IMR-90 (cell line): ENCODE measurements around the gene GANC. TPM values are rescaled to one million over a fixed set of nuclear protein-coding genes. Genes with fewer than 3 reads are reported as not detected.

ENCODE experiments used
- ATAC-seq: fragments of 200-7000 bp; cut with Tn5 transposase; 2 replicates; pipeline ENCODE4 v1.9.1; 2020; ENCODE audit warnings: low read depth, mild to moderate bottlenecking, moderate library complexity
- BruUV-seq: library from RNA; stranded (reverse); fragments of 400-500 nt; replicated peaks from 2 replicates; lab custom pipeline; 2021; lab: Mats Ljungman, UMichigan
- CTCF ChIA-PET: fragments of 300-600 bp; formaldehyde crosslinking; extraction: SDS; loops from one replicate; lab custom pipeline; 2021; ENCODE audit warnings: antibody characterized with exemption; lab: Yijun Ruan, JAX
- POLR2A ChIA-PET: fragments of 300-600 bp; sonication (Branson Sonifier 250); formaldehyde crosslinking; loops from one replicate; lab custom pipeline; 2022; ENCODE audit warnings: antibody characterized with exemption; ENCODE audit not compliant: unreplicated experiment; lab: Charles Lee
- DNase-seq: peaks from one replicate; pipeline ENCODE4 v3.0.0; 2013
- H2AFZ ChIP-seq: replicated peaks from 2 replicates; pipeline ENCODE3; 2013; ENCODE audit warnings: low read length, mild to moderate bottlenecking; ENCODE audit not compliant: poor library complexity
- H2AK5ac ChIP-seq: 2 replicates; pipeline ENCODE4 v1.6.1; 2013; ENCODE audit warnings: low read depth, low read length, inconsistent platforms
- H2AK9ac ChIP-seq: replicated peaks from 2 replicates; pipeline ENCODE3; 2013; ENCODE audit warnings: mild to moderate bottlenecking, low read depth, low read length, moderate library complexity; ENCODE audit not compliant: poor library complexity
- H2BK120ac ChIP-seq: 2 replicates; pipeline ENCODE4 v1.6.1; 2013; ENCODE audit warnings: low read depth, low read length, inconsistent platforms
- H2BK15ac ChIP-seq: 3 replicates; pipeline ENCODE4 v1.6.1; 2013; ENCODE audit warnings: low read depth, low read length, inconsistent platforms
- H2BK20ac ChIP-seq: 2 replicates; pipeline ENCODE4 v1.6.1; 2013; ENCODE audit warnings: low read depth, mild to moderate bottlenecking, inconsistent platforms, low read length, moderate library complexity
- H2BK5ac ChIP-seq: 2 replicates; pipeline ENCODE4 v1.6.1; 2013; ENCODE audit warnings: mild to moderate bottlenecking, low read depth, low read length, inconsistent platforms; ENCODE audit not compliant: poor library complexity, severe bottlenecking
- H3K14ac ChIP-seq: replicated peaks from 2 replicates; pipeline ENCODE4 v1.6.1; 2013; ENCODE audit warnings: low read depth, low read length, inconsistent platforms
- H3K18ac ChIP-seq: 2 replicates; pipeline ENCODE4 v1.6.1; 2013; ENCODE audit warnings: low read depth, low read length, control low read depth
- H3K23ac ChIP-seq: 2 replicates; pipeline ENCODE4 v1.6.1; 2013; ENCODE audit warnings: low read depth, low read length, inconsistent platforms
- H3K27ac ChIP-seq: 2 replicates; pipeline ENCODE4 v1.5.1; 2013; ENCODE audit warnings: mild to moderate bottlenecking, control low read depth, low read length; ENCODE audit not compliant: insufficient read depth
- H3K27me3 ChIP-seq: 2 replicates; pipeline ENCODE4 v1.6.1; 2013; ENCODE audit warnings: low read length; ENCODE audit not compliant: control insufficient read depth, insufficient read depth
- H3K36me3 ChIP-seq: 2 replicates; pipeline ENCODE4 v1.6.1; 2013; ENCODE audit warnings: low read length, mixed read lengths; ENCODE audit not compliant: control insufficient read depth, insufficient read depth
- H3K4ac ChIP-seq: 2 replicates; pipeline ENCODE4 v1.6.1; 2013; ENCODE audit warnings: low read depth, low read length, inconsistent platforms
- H3K4me1 ChIP-seq: 2 replicates; pipeline ENCODE4 v1.6.1; 2013; ENCODE audit warnings: low read length, mixed read lengths; ENCODE audit not compliant: control insufficient read depth, insufficient read depth
- H3K4me2 ChIP-seq: 2 replicates; pipeline ENCODE4 v1.6.1; 2013; ENCODE audit warnings: low read depth, mild to moderate bottlenecking, control low read depth, low read length, moderate library complexity
- H3K4me3 ChIP-seq: 2 replicates; pipeline ENCODE4 v1.5.1; 2013; ENCODE audit warnings: low read depth, mild to moderate bottlenecking, control low read depth, low read length, moderate library complexity; ENCODE audit not compliant: insufficient read depth
- H3K56ac ChIP-seq: 2 replicates; pipeline ENCODE4 v1.6.1; 2013; ENCODE audit warnings: low read length, inconsistent platforms; ENCODE audit not compliant: insufficient read depth; ENCODE audit errors: extremely low read depth
- H3K79me1 ChIP-seq, 2 experiments: 2 replicates each; pipeline ENCODE4 v1.6.1; 2013; ENCODE audit warnings: low read length in 2 of 2, inconsistent platforms in 1 of 2, low read depth in 1 of 2
- H3K9ac ChIP-seq: 2 replicates; pipeline ENCODE4 v1.6.1; 2013; ENCODE audit warnings: low read depth, low read length, control low read depth
- H3K9me1 ChIP-seq: 2 replicates; pipeline ENCODE4 v1.6.1; 2013; ENCODE audit warnings: low read length, inconsistent platforms; ENCODE audit not compliant: insufficient read depth
- H3K9me3 ChIP-seq: 2 replicates; pipeline ENCODE4 v1.6.1; 2013; ENCODE audit warnings: low read length; ENCODE audit not compliant: control insufficient read depth, insufficient read depth
- H4K20me1 ChIP-seq: 2 replicates; pipeline ENCODE4 v1.6.1; 2013; ENCODE audit warnings: low read length, inconsistent platforms; ENCODE audit not compliant: insufficient read depth
- H4K5ac ChIP-seq: 2 replicates; pipeline ENCODE4 v1.6.1; 2013; ENCODE audit warnings: mild to moderate bottlenecking, low read depth, low read length, control low read depth
- H4K8ac ChIP-seq, 2 experiments: 2 replicates each; pipeline ENCODE4 v1.6.1; 2013; ENCODE audit warnings: low read depth in 2 of 2, low read length in 2 of 2, control low read depth in 1 of 2, inconsistent platforms in 1 of 2
- H4K91ac ChIP-seq: 2 replicates; pipeline ENCODE4 v1.6.1; 2013; ENCODE audit warnings: low read depth, low read length, inconsistent platforms; ENCODE audit not compliant: insufficient read depth
- MXI1 ChIP-seq: IDR thresholded peaks from 2 replicates; pipeline ENCODE4 v1.6.1; 2012; ENCODE audit warnings: low read depth, mild to moderate bottlenecking, low read length, moderate library complexity, borderline replicate concordance
- WGBS, 2 experiments: methylation state at CpG; one replicate each; pipeline versions ENCODE4 v1.1.5 to v1.1.7; 2013; ENCODE audit warnings: missing lambda C conversion rate in 2 of 2; ENCODE audit not compliant: insufficient read length in 1 of 2; ENCODE audit errors: extremely low coverage in 2 of 2; 5-methylcytosine and 5-hydroxymethylcytosine counted together
- dilution Hi-C: fragments of 300-500 bp; cut with HindIII; formaldehyde crosslinking; loops from one replicate; pipeline ENCODE4 v1.14.3; 2018; ENCODE audit warnings: low sequenced_read_pairs; ENCODE audit not compliant: unreplicated experiment
- in situ Hi-C: fragments of 300-500 bp; cut with MboI; formaldehyde crosslinking; loops from 3 replicates; pipeline ENCODE4 v1.14.3; 2019; ENCODE audit warnings: low sequenced_read_pairs, inconsistent platforms, mixed read lengths
- intact Hi-C: fragments of 100-400 bp; cut with micrococcal nuclease; formaldehyde crosslinking; loops from 2 replicates; pipeline ENCODE4 v1.10.0; 2022
- polyA plus RNA-seq, 3 experiments: library from polyadenylated mRNA; depleted of rRNA; stranded (reverse); fragments of >200 nt; gene quantifications; 2 replicates each; pipeline ENCODE4 v1.2.3, GENCODE V29; 2012; ENCODE audit warnings: low replicate concordance in 1 of 3
- total RNA-seq: library from RNA; depleted of rRNA; stranded (reverse); fragments of >200 nt; gene quantifications from 2 replicates; pipeline ENCODE4 v1.2.3, GENCODE V29; 2012

The GANC gene
- total and polyA plus RNA-seq, 2 of the 4 experiments (the other 2 are of a cell fraction) = 7.1 to 19.2 TPM

GRCh38 chr15:42283671-42284070 lies 10.7 kb downstream of the GANC start:
- Histone ChIP-seq H3K9me1 (peaks cover 14% of the 10 kb centered on the region), H3K4ac (no peak overlapping the region), H3K9me3 (no peaks in the 10 kb centered on the region), H2BK15ac (no peak overlapping the region), H4K20me1 (no peaks in the 10 kb centered on the region), H3K36me3 (peaks cover 10% of the 10 kb centered on the region), H2AK5ac (no peak overlapping the region), H2BK120ac (no peak overlapping the region), H3K14ac (no peak overlapping the region), H3K9ac (no peak overlapping the region), H3K27me3 (no peaks in the 10 kb centered on the region), H2AK9ac (no peak overlapping the region), H3K23ac (no peak overlapping the region), H4K91ac (no peak overlapping the region), H2AFZ (no peak overlapping the region), H3K4me1 (peaks cover 3% of the 10 kb centered on the region; the same call in 1 of the 2 replicates), H3K27ac (no peak overlapping the region), H3K4me3 (no peak overlapping the region), H2BK5ac (no peak overlapping the region), H3K18ac (no peak overlapping the region), H3K4me2 (no peak overlapping the region), H3K79me1 (peaks cover 0 to 5% of the 10 kb centered on the region in 2 experiments; a peak in 1 of 4 replicates), H3K56ac (no peak overlapping the region), H4K5ac (no peak overlapping the region), H4K8ac (no peak overlapping the region), H2BK20ac (no peak overlapping the region)
- CTCF ChIA-PET = interaction anchor here (0.6 kb wide), 1 partner anchor 267 kb away, joined by 4 read pairs; no protein-coding TSS in a partner anchor
- in situ Hi-C loops = no loop called here
- no peak for DNase-seq
- POLR2A ChIA-PET = no interaction called here
- BruUV-seq = no TSS peak
- intact Hi-C loops = no loop called here
- no peak for ATAC-seq
- WGBS, 2 experiments = 88% methylated on average over 1 of the region's 3 CpGs; no CpG with 5 or more reads in 1 of the 2 experiments
- dilution Hi-C loops = no loop called here
- no peak for TF ChIP-seq MXI1
